Activated CD4-positive, alpha-beta T cell treated with anti-CD3 and anti-CD28 coated beads for 48 hours (primary cell): ENCODE measurements around the gene SRD5A1.
"Not testable (repeated sequence)": the region's sequence is repeated elsewhere in the genome, so short reads cannot be mapped to it uniquely, and the experiment has no call there.

ENCODE experiments used
- DNase-seq: peaks from one replicate; pipeline ENCODE4 v3.0.0-alpha.2; 2020

SRD5A1 gene

DNA sequence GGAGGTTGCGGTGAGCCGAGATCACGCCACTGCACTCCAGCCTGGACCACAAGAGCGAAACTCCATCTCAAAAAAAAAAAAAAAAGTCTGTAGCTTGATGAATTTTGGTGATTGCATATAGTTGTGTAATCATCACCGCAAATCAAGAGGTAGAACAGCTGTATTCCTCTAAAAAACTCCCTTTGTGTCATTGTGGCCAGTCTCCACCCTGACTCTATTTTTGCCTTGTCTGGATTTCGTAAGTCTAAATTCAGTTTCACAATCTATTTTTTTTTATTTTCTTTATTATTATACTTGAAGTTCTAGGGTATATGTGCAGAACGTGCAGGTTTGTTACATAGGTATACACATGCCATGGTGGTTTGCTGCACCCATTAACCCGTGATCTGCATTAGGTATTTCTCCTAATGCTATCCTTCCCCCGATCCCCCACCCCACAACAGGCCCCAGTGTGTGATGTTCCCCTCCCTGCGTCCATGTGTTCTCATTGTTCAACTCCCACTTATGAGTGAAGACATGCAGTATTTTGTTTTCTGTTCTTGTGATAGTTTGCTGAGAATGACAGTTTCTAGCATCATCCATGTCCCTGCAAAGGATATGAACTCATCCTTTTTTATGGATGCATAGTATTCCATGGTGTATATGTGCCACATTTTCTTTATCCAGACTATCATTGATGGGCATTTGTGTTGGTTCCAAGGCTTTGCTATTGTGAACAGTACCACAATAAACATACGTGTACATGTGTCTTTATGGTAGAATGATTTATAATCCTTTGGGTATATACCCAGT, 12.5 kb downstream of the SRD5A1 start:
- not testable (repeated sequence) for DNase-seq

DNA sequence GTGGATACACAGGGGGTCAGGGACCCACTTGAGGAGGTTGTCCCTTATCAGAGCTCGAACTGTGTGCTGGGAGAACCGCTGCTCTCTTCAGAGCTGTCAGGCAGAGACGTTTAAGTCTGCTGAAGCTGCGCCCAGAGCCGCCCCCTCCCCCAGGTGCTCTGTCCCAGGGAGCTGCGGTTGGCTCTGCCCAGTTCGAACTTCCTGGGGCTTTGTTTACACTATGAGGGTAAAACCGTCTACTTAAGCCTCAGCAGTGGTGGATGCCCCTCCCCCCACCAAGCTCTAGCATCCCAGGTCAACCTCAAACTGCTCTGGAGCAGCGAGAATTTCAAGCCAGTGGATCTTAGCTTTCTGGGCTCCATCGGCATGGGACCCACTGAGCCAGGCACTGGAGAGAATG, 15.9 kb downstream of the SRD5A1 start:
- DNase-seq = no peak

GRCh38 chr5:6649681-6650080, 16.4 kb downstream of the SRD5A1 start:
- no peak for DNase-seq

GRCh38 chr5:6652025-6652424, 18.8 kb downstream of the SRD5A1 start:
- no peak for DNase-seq

GRCh38 chr5:6655432-6655831, 22.2 kb downstream of the SRD5A1 start:
- no peak for DNase-seq

DNA sequence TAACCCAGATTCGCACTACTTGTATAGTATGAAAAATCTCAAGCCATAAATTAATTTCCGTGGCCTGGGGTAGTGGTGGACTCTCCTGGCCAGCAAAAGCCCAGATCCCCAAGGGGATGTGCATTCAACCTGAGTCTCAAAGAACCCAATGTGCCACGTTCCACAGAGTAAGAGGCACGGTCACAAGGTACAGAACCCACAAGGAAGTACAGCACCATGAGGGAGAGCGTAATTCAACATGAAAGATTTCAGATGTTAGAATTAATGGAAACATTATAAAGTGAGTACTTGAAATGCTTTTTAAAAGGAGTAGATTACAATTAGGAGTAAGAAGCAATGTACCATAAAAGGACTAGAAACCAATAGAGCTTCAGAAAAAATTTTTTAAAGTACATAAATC, 23.4 kb downstream of the SRD5A1 start:
- DNase-seq = no peak

- DNase-seq = no peak
Observed at GRCh38 chr5:6659941-6660684, 26.9 kb downstream of the SRD5A1 start.

DNA sequence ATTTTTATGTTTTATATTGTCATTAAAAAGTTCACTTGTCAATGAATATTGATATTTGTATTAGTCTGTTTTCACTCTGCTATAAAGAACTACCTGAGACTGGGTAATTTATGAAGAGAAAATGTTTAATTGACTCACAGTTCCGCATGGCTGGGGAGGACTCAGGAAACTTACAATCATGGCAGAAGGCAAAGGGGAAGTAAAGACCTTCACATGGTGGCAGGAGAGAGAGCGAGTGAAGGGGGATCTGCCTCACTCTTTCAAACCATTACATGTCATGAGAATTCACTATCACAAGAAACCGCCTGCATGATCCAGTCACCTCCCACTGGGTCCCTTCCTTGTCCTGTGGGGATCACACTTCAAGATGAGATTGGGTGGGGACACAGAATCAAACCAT, 27.4 kb downstream of the SRD5A1 start:
- DNase-seq = no peak

DNA sequence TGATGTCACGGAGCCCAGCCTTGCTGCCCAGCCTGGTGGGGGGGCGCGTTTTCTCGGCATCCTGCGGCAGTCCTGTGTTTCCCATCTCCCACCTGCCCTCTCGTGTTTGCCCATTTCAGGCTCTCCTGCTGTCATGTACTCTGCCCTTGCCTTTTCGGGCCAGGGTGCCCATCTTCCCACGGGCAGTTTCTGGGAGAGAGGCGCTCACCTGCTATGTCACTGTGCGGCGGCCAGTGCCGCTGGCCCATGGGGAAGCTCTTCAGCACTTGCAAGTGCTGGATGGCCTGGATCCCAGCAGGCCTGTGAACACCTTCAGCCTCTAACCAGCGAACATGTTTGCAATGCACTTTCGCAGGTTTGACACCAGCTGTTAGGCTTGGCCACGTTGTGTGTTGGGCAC, 33.5 kb downstream of the SRD5A1 start:
- no peak for DNase-seq

DNA sequence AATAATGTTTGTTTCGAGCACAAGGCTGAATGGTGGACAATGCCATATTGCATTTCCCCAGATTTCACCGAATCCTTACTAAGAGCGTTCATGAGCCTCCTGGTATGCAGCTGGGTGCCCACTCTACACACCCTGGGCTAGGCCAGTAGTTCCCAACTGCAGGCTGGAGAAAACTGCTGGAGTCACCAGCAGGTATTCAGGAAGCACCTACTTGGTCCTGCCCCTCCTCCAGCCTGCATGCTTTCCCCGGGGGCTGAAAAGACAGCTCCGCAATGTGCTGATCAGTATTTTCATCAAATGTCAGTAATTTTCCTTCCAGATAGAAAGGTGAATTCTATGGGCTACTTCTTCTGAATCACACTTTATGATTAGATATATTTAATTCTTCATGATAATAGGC, 34.4 kb downstream of the SRD5A1 start:
- DNase-seq = no peak

DNA sequence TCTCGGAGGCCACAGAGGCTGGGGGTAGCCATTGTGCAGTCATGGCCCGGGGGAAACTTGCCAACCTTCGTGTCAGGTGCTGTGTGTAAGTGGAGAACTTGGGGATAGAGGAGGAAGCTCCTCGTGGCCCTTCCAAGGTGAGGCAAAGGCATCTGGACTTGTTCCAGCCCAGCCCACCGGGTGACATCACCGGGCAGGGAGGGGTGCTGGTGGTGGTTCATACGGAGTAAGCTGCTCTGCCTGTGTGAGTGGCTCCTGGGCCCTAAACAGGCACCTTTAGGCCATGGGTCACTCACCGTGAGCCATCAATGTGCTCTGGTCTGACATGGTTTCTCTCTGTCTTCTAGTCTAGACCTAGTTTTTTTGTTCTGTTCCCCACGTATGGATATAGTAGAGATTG, 35.5 kb downstream of the SRD5A1 start:
- DNase-seq = not testable (repeated sequence)

- DNase-seq = no peak
Observed at GRCh38 chr5:6673031-6673430, 39.8 kb downstream of the SRD5A1 start.

DNA sequence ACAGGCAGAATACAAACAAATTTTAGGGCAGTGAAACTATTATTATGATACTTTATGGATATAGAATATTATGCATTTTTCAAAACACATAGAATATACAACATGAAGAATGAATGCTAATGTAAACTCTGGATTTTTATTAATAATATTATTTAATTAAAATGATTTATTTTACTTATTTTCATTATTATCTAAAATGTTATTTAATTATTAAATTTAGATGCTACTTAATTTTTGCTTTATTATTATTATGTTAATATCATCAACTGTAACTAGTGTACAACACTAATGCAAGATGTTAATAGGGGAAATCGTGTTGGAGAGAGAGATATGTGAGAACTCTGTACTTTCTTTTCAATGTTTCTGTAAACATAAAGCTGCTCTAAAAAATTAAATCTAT, 40.7 kb downstream of the SRD5A1 start:
- DNase-seq = no peak

DNA sequence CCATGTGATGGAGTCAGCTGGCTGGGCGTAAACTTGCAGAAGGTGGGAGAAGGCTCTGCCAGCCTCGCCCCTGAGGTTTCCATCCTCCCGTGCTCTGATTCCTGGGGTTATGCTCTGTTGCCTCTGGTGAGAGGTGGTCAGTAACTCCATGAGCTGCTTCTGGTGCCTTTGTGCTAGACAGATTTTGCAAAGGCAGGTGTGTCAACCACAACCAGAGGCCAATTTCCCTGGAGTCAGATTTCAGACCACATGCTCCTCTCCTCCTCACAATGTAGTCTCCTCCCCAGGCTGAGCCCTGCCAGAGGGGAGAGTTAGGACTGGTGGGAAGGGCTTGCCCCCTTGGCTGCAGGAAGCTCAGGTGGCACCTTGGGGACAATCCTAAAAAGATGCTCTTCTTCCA, 41.2 kb downstream of the SRD5A1 start:
- no peak for DNase-seq

DNA sequence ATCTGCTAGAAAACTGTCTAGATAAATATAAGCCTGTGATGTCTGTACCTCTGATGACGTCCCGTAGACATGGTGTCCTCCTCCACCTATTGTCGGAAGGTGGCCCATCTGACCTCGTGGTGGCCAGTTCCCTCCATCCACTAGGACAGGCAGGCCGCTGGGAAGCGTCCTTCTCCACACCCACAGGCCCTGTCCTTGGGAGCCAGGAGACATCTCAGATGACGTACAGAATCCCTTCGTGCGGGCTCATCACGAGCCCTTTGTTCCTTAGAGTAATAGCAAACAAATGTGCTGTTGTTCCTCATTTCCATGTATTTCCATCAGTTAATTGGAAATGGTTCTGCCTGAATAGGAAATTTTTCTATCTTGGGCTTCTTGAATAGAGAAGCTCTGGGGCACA, 41.6 kb downstream of the SRD5A1 start:
- no peak for DNase-seq

GRCh38 chr5:6675784-6676491, 42.7 kb downstream of the SRD5A1 start:
- no peak for DNase-seq

DNA sequence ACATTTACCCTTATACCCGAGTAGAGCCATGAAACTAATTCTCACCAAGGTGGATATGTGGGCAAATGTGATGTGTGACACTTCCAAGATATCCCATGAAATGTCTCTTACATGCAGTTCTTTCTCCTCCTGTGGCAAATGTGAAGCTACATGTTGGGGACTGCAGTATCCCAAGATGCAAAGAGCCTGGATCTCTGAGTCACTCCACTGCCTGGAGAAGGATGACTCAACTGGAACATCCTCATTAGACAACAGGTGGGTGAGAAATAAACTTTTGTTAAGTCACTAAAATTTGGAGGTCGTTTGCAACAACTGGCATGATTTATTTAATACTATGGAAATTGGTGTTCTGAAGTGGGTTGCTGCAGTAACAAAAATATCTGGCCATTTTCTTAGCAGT, 43.5 kb downstream of the SRD5A1 start:
- DNase-seq = no peak

- DNase-seq = no peak
Observed at GRCh38 chr5:6678385-6678784, 45.1 kb downstream of the SRD5A1 start.

- no peak for DNase-seq
Observed at GRCh38 chr5:6680922-6681321, 47.7 kb downstream of the SRD5A1 start.

- DNase-seq = no peak
Observed at GRCh38 chr5:6681682-6682081, 48.4 kb downstream of the SRD5A1 start.

DNA sequence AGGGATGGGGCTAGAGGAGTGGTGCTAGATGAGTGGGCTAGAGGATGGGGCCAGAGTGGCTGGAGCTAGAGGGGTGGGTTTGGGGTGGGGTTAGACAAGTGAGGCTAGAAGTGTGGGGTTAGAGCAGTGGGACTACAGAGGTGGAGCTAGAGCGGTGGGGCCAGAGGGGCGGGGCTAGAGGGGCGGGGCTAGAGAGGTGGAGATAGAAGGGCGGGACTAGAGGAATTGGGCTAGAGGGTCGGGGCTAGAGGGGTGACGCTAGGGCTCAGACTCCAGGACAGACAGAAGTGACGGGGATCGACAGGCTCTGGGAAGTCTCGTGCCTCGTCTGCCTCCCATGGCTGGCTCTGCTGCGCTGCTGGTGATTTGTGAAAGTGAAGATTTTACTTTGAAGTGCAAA, 49.0 kb downstream of the SRD5A1 start:
- DNase-seq = no peak

DNA sequence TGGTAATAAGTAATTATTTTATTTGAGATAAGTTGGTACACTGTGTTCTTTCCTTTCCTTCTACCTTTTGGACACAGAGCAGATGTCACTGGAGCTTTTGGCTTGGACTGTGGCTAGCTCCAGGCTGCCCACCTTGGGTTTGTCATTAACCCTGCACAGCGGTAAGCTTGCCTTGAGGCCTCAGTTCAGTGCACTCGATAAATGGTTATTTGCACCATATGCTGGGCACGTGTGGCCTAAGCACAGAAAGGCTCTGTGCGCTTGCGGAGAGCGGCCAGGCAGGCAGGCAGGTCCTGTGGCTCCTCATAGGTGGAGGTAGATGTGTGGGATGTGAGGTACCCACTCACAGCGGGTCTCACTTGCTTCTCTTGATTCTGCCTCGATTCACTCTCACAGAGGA, 50.0 kb downstream of the SRD5A1 start:
- DNase-seq = no peak

- DNase-seq = no peak
Observed at GRCh38 chr5:6684075-6684474, 50.8 kb downstream of the SRD5A1 start.

GRCh38 chr5:6686501-6686900, 53.3 kb downstream of the SRD5A1 start:
- no peak for DNase-seq
